HFF-Myc (cell line): ENCODE results near the gene BOC.
A peak's percentile ranks its signal among the peaks of the same experiment; 100 is the strongest.

Source experiments
- DNase-seq: peaks from one replicate; pipeline ENCODE4 v3.0.0-alpha.2; 2011; ENCODE audit warnings: low read depth; ENCODE audit errors: extremely low read depth
- H3K4me3 ChIP-seq: replicated peaks from 2 replicates; pipeline ENCODE4 v1.5.1; 2011; ENCODE audit warnings: low read depth, mild to moderate bottlenecking, control low read depth, low read length
- TF ChIP-seq, protein P1 (sequence below): IDR thresholded peaks from 2 replicates; pipeline ENCODE4 v1.5.1; 2012; ENCODE audit warnings: mild to moderate bottlenecking, low read depth, low read length, control low read depth; ENCODE audit errors: missing control alignments

Gene BOC

GRCh38 chr3:113251817-113252216, 40.5 kb downstream of the BOC start:
- no peak overlapping the region for H3K4me3 ChIP-seq
- TF ChIP-seq, protein P1, sequence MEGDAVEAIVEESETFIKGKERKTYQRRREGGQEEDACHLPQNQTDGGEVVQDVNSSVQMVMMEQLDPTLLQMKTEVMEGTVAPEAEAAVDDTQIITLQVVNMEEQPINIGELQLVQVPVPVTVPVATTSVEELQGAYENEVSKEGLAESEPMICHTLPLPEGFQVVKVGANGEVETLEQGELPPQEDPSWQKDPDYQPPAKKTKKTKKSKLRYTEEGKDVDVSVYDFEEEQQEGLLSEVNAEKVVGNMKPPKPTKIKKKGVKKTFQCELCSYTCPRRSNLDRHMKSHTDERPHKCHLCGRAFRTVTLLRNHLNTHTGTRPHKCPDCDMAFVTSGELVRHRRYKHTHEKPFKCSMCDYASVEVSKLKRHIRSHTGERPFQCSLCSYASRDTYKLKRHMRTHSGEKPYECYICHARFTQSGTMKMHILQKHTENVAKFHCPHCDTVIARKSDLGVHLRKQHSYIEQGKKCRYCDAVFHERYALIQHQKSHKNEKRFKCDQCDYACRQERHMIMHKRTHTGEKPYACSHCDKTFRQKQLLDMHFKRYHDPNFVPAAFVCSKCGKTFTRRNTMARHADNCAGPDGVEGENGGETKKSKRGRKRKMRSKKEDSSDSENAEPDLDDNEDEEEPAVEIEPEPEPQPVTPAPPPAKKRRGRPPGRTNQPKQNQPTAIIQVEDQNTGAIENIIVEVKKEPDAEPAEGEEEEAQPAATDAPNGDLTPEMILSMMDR: no peak
- DNase-seq: no peak

- TF ChIP-seq, protein P1: no peak
- DNase-seq: no peak
Measured at GRCh38 chr3:113252553-113252952, 41.2 kb downstream of the BOC start.

GRCh38 chr3:113253702-113254101, 42.3 kb downstream of the BOC start:
- DNase-seq: no peak
- TF ChIP-seq, protein P1: no peak
- H3K4me3 ChIP-seq: no peak overlapping the region

More at GRCh38 chr3:113252553-113252952, 41.2 kb downstream of the BOC start:
- no peak overlapping the region for H3K4me3 ChIP-seq

GRCh38 chr3:113254171-113254947, 43.0 kb downstream of the BOC start:
- no peak overlapping the region for H3K4me3 ChIP-seq
- no peak for DNase-seq
- TF ChIP-seq, protein P1: no peak

DNA sequence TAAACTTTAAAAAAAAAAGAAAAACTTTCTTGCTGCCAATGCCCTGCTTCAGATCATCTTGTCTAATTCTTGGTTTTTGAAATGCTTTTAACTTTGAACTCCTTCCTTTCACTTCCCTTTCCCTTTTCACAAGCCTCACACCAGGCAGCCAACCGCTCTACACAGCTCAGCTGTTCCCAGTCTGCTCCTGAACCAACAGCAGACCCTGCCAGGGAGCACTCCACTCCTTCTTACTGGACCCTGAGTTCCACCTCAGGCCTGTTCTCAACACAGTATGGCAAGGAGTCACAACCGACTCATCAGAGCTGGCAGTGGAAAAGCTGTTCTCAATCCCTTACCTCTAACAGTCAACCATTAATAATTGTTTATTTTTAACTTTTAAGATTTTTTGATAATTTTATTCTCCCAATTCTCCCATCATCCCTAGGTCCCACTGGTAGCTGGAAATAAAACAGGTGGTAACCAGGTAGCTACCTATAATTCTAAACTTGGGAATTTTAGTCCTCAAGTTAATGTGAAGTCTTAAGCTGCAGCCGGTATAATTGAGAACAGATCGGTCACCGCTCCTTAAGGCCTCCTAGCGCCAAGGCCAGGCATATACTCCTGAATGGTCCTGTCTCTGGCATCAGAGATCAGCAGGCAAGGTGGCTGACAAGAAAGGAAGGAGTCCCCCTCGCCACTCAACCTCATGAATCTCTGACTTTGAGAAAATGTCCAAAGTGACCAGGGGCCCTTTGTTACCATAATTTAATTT, 43.9 kb downstream of the BOC start:
- DNase-seq: no peak
- H3K4me3 ChIP-seq: no peak overlapping the region
- TF ChIP-seq, protein P1: peak; percentile 23

- DNase-seq: no peak
- H3K4me3 ChIP-seq: no peak overlapping the region
- TF ChIP-seq, protein P1: no peak
Measured at GRCh38 chr3:113255854-113256615, 44.7 kb downstream of the BOC start.
